Renal cortex interstitium (tissue), 11 donors: ENCODE data around the gene CYTH1. TPM values are rescaled to one million over a fixed set of nuclear protein-coding genes. Genes with fewer than 3 reads are reported as not detected.

ENCODE experiments used
- DNase-seq, 11 donors: peaks; one replicate each; pipeline ENCODE4 v3.0.0-alpha.2; 2013; ENCODE audit warnings: low read depth in 9 of 11, low spot score in 4 of 11; ENCODE audit errors: extremely low read depth in 1 of 11
- polyA plus RNA-seq, 3 donors: library from polyadenylated mRNA; unstranded; fragments of 120-200 nt; gene quantifications; one replicate each; pipeline ENCODE4 v1.2.1, GENCODE V29; 2013; ENCODE audit not compliant: insufficient read length in 3 of 3

The CYTH1 gene
- polyA plus RNA-seq, 3 donors: 23.1 to 26.3 (median 23.2) TPM

DNA sequence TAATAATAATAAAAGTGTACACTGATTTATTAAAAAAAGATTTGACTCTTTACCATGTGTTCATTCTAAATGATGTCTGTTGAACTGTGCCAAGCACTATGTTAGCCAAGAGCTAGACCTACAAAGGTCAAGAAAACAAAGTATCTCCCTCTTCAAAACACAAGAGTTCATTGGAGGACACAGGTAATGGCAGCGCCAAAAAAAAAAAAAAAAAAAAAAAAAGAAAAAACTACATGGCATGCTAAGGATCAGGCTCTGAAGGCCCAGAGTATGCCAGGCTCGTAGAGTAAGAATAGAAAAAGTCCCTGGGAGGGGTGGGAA lies 35.2 kb downstream of the CYTH1 start:
- no peak for DNase-seq

DNA sequence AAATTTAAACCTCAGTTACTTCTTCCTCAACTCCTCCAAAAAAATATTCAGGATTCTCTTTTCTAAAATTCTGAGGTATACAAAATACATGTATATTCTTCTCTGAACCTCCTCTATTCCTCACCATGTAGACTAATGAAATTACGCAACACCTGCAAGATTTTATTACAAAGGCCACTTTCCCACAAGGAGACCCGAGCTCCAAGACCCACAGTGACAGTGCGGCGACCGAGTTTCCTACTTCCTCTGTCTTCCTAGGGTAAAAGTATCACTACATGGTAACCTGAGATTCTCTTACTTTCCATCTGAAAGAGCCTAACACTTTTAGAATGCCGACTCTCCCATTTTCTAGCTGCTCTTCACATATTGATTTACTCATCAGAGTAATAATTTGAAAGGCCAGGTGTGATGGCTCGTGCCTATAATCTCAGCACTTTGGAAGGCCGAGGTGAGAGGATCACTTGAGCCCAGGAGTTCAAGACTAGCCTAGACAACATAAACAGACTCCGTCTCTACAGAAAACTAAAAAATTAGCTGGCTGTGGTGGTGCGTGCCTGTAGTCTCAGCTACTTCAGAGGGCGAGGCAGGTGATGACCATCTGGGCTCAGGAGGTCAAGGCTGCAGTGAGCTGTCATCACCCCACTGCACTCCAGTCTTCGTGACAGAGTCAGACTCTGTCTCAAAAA lies 35.7 kb downstream of the CYTH1 start:
- no peak for DNase-seq

DNA sequence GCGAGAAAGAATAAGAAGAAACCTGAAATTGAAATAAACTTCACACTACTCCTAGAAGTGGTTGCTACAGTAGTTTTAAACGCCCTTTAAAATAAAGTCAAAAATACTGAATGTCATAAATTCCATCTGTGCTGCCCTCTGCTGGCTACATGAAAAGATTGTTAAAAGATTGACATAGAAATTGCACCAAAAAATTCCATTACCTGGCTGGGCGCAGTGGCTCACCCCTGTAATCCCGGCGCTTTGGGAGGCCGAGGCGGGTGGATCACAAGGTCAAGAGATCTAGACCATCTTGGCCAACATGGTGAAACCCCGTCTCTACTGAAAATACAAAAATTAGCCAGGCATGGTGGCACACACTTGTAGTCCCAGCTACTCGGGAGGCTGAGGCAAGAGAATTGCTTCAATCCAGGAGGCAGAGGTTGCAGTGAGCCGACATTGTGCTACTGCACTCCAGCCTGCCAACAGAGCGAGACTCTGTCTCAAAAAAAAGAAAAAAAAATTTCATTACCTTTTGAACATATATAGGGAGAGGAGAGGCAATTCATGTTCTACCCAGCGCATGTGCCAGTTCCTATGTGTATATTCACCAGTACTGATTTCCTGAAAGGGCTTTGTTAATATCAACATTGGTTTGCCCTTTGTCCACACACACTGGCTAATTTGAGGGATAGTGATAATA lies 36.5 kb downstream of the CYTH1 start:
- DNase-seq: peak in 1 of 11 donors; percentile 43

DNA sequence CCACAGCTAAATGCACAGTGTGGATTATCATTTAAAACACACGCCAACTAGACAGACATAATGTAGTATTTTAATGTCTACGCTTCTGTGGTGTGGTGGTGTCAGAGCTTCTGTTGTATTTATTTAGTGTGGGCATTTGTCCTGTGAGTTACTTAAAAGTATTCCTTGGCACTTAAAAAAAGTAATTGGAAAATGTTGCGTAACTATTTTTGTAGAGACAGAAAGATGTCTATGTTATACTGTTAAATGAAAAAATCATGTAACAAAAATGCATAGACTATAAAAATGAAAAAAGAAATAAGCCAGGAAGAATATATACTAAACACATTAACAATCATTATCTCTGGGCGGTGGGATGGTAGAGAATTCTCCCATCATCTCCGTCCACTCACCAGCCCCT lies 39.2 kb downstream of the CYTH1 start:
- DNase-seq: no peak

DNA sequence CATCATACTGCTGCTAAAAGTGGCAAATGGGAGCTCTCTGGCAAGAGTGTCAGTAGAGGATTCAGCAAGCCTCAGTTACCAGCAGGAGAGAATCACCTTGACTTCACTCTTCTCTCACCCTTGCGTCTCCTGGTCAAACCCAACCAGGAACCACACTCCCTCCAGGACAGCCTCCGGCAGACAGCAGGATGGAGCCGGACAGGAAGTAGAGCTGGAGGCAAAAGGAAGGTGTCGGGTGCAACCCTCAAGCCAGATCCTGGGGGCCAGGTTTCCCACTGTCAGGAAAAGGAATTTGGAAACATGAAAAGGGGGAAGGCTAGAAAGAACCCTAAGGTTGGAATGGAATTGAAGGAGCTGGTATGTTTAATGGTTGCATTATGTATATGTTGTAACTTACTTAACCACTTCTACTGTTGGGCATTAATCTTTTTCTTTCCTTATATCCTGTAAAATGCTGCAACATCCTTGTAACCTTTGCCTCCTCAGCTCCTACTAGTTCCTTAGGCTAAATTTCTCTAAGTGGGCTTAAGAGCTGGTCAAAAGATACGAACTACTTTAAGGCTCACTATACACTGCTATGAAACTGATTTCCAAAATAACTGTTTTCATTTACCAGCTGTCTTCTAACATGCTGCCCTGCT lies 40.3 kb downstream of the CYTH1 start:
- DNase-seq: no peak

DNA sequence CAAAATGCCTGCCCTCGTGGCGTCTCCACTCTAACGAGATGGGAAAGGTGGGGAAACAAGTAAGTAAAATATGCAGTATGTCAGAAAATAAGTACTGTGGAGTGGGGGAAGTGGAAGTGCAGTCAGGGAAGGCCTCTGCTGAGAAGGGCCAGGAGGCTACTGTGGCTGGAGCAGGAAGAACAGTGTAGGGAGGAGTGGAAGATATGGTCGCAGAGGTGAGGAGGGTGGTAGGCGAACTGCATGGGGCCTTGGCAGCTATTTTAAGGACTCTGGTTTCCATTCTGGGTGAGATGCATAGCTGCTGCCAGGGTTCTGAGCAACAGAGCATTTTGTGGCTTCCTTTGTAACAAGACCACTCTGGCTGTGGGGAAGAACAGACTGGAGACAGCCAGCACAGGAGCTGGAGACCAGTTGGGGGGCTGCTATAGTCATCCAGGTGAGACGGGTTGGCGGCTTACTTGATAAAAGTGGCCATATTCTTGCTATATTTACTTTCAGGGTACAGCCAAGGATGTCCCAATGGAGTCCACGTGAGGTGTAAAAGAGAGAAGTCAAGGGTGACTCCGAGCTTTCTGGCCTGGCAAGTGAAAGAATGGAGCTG lies 42.6 kb downstream of the CYTH1 start:
- DNase-seq: no peak

DNA sequence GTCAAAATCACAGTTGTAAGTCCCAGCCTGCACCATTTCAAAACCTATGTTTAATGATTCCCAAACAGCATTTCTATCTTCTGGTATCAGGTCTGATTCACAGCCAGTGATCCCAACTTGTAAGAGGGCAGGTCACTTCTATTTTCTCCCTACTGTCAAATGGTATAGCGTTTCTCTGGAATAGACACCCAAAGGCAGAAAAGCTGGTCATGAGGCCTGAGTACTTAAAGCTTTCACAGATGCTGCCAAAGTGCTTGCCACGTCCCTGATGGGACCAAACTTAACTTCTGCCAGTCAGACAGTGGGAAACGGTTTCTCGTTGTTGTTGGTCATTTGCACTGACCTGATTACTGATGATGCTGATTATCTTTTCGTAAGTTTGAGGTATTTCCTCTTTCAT lies 43.4 kb downstream of the CYTH1 start:
- DNase-seq: no peak

DNA sequence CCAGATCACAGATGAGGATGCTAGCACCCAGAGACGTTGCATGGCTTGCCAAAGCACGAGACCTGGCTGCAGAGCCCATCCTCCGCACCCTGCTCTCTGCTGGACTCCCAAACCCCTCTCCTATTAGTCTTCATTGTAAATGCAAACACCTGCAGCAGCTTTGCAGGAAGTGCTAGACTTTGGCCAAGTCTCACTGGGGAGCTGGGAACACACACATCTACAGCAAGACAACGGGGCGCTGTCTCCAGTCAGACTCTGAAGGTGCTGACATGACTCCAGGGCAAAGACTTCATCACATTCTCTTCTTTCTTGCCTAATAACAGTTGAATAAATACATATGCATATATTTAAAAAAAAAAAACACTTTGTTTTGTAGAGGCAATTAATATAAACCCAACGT lies 43.8 kb downstream of the CYTH1 start:
- no peak for DNase-seq

DNA sequence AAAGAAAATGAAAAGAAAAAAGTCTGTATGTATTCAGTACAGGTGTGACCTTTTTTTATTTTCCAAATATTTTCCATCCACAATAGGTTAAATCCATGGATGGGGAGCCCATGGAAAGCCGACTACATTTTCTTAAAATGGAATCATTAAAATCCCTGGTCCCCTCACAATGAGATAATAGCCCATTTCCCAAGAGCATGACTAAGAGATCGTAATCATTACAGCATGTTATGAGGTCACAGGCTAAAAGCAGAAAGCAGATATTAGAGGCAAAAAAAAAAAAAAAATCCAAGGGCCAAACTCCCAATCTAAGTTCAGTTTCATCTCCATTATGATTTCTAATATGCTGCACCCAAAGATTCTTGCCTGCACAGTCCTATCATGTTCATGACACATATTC lies 44.7 kb downstream of the CYTH1 start:
- no peak for DNase-seq

DNA sequence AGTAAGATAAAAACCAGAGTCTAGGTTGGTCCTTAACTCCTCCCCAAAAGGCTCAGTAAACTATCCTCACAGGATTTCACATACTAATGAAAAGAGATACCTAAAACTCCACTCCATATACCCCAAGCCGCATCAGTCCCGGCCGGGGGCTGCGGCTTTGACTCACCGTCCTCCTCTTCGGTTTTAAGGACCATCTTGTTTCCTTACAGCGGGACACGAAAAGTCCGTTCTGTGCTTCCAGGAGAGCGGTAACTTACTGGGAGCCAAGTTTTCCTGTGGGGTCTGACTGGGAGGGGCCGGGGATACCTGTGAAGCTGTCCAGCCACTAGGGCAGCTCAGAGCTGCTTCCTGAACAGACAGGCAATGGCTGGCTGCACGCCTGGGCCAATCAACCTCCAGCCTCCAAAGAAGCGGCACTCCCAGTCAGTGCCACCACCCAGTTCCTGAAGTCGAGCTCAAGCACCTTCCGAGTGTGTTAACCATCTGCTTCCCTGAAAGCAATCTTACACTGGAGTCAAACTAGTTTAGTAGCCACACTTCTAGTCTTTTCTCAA lies 45.5 kb downstream of the CYTH1 start:
- DNase-seq: peak in 2 of 11 donors; percentile 24 to 37

DNA sequence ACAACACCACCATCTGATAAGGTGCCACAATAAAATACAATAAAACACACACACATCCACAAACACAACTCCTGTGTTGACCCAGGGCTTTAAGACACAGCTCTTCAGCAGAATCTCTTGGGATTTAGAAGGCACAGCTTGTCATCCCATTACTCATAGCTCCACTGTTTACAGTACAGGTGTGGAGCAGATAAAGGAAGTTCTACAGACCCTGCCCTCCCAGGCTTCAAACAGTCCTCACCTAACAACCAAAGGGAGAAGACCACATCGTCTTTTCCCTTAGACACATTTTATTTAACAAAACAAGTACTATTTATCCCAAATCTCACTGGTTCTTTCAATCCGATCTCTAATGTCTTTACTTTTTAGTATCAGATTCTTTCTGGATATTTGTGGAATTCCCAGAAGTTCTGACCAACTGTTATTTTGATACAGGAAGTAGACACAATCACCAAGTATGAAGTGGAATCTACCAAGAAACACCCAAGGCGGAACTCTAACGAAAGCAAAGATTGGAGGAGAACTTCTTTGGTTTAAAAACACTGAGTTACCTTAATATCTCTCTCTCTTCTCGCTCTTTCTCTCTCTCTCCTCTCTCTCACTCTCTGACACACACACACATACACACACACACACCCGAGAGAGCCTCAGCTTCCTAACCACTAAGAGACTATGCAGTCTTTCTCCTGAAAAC lies 46.1 kb downstream of the CYTH1 start:
- DNase-seq: no peak

DNA sequence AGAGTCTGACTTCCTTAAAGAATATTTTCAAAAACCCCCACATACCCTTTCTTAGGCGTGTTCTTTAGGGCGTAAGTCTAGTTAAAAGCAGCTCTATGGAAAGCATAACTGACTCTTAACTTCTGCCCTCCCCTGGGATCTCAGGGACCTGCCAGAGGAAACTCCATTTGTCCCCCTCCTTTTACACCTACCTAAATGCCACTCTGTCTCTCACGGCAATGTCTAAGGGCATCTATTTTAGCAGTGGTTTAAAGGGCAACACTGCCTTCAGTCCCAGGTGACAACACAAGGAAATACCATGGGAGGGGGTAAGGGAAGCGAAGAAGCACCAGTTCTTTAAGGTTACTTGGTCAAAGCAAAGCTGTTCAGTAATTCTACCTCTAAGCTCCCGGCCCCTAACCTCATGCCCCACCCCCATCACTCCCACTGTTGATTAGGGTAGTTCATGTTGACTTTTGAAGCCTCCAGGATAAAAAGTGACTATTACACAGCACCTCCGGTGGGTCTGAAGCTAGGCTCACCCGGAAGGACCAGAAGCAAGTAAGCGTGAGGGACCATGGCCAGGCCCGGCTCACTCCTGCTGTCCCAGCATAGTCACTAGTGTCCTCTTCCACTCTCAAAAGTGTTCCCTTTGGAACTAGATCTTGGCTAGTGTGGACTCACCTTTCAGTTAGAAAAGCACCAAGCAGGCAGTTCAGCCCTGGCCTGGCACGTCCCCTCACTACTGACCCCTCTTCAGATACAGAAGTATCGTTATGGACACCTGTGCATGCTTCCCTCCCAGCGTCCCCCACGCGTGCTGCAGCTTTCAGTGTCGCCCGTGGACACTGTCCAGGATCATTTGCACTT lies 47.1 kb downstream of the CYTH1 start:
- no peak for DNase-seq

DNA sequence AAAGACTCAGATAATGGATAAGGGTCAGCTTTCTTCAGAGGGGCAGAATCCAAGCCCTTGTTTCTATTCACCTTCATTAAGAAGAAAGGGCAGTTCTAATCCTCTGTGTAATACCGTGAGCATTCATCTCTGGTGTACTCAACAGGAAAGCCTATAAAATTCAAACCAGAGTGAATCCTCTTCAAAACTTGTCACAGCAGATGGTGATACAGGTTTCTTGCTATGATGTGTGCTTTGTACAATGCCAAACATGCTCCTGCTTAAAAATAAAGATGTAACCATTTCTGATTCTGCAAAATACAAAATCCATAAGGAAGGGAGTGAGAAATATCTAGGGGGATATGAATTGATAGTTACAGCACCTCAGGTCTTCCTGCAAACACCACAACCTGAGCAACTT lies 49.7 kb downstream of the CYTH1 start:
- no peak for DNase-seq

DNA sequence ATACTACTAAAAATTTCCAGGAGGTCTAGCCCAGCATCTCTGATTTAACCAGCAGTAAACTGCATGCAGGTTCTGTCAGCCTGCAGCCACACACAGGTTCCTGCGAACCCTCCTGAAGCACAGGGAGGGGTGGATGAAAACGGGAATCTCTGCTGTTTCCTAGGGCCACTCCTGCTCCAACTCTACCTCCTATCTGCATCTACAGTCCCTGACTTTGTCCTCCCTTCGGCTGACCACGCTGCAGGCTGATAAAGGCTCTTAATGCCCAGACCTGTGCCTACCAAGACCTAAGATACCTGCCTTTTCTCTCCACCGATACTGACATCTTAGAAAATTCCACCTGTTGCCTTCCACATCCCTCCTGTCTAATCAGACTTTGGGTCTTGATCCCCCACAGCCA lies 50.2 kb downstream of the CYTH1 start:
- DNase-seq: no peak

DNA sequence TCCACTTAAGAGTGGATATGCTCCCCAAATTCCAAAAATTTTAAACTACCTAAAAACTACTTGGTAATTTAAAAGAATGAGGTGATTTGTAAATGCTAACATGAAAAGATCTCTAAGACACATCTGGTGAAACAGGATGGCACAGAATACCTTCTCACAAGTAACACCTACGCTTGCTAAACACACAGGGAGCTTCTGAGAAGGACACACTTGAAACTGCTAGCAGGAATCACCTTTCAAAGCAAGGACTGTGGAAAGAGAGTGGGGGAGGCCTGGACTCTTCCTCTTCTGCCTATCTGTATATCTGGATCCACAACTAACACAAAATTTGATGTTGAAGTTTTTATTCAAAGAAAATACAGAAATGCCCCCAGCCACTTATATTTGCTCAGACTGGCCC lies 52.4 kb downstream of the CYTH1 start:
- no peak for DNase-seq

DNA sequence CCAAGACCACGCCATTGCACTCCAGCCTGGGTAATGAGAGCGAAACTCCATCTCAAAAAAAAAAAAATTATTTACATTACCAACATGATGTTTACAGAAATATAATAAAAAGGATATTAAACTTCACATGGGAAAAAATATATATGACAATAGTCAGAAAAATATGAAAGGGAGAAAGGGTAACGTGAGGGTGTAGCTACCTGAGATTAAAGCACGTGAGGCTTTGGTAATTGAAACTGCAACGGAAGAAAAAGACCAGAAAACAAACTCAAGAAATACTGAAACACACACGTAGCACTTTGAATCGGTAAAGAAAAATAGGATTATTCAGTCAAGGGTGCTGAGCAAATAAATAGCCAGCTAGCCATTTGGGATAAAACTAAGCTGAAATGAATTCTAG lies 53.6 kb downstream of the CYTH1 start:
- no peak for DNase-seq

DNA sequence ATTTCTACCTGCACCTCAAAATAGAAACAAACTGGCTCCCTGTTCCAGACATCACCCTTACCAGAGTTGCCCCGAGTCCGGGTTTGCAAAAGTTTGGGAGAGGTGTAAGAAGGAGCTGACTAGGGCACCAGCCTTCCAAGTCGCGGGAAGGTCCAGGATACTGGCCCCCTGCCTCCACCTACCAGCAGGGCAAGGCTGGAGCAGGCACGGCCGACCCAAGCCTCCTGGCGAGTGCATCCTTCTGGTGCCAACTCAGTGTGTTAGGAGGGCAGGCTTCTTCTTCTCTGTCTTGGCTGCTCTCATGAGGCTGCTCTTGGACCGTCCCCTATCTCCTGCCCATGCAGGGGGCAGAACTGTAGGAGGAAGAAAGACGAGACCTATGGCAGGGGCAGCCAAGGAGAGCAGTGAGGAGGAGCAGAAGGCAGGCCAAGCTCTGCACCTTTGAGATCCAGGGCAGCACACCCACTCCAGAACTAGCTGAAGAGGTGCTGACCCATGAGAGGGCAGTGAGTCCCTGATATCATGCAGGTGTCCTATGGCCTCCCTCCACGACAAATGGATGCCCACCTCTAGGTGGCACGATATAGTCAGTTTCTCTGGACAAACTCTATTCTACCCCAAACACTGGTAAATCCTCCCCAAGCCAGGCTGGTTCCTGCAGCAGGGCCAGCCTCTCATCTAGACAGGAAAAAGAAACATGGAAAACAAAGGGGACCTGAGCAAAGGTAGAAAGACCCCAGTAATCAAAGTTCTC lies 54.4 kb downstream of the CYTH1 start:
- no peak for DNase-seq

DNA sequence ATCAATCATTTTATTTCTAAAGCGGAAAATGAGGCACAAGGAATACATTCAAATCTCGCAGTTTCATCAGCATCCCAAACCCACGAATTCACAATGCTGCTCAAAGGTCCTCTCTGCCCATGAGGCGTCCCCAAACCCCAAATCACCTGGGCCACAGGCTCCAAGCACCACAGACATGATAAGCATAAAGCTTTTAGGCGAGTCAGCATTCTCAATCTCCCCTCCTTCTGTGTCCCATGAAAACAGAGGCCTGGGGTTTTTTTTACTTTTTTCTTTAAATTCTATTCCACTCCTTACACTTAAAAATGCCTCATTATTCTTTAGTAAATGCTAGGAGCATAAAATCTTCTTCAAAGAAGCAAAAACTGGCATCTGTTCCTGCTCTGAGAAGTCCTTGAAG lies 55.0 kb downstream of the CYTH1 start:
- no peak for DNase-seq
